ENCODE measurements around the gene CCDC124.
"Not testable (repeated sequence)": the region's sequence is repeated elsewhere in the genome, so short reads cannot be mapped to it uniquely, and the experiment has no call there.

Gene CCDC124

GRCh38 chr19:17985037-17985818, 52.4 kb downstream of the CCDC124 start:
- no peak for DNase-seq (ENCODE audit: low read depth in 3 of 3)

GRCh38 chr19:17986569-17986968, 53.8 kb downstream of the CCDC124 start:
- not testable (repeated sequence) for DNase-seq (ENCODE audit: low read depth in 3 of 3)

- no peak for DNase-seq (ENCODE audit: low read depth in 3 of 3)
Observed at GRCh38 chr19:17988161-17988560, 55.3 kb downstream of the CCDC124 start.

- no peak for DNase-seq (ENCODE audit: low read depth in 3 of 3)
Observed at GRCh38 chr19:17989425-17990094, 56.7 kb downstream of the CCDC124 start.

- DNase-seq (ENCODE audit: low read depth in 3 of 3), result no peak
Observed at GRCh38 chr19:17993076-17993813, 60.4 kb downstream of the CCDC124 start.
